AG04450 (cell line): Measurements from ENCODE around the gene EPHA4. TPM values are rescaled to one million over a fixed set of nuclear protein-coding genes. Genes with fewer than 3 reads are reported as not detected.
A peak's percentile ranks its signal among the peaks of the same experiment; 100 is the strongest.

Source experiments
- CTCF ChIA-PET: fragments of 300-600, 350-600 bp; formaldehyde crosslinking; extraction: SDS; loops from one replicate; lab custom pipeline; 2022; ENCODE audit warnings: antibody characterized with exemption, inconsistent platforms; lab: Charles Lee
- POLR2A ChIA-PET: fragments of 350-600 bp; formaldehyde crosslinking; extraction: SDS; loops from one replicate; lab custom pipeline; 2021; ENCODE audit warnings: antibody characterized with exemption, inconsistent platforms; lab: Yijun Ruan, JAX
- DNase-seq: peaks from one replicate; pipeline ENCODE4 v3.0.0-alpha.2; 2011; ENCODE audit warnings: low read depth, low spot score
- H3K27ac ChIP-seq: one replicate; pipeline ENCODE4 v1.5.1; 2012; ENCODE audit warnings: low read depth, low read length, control low read depth
- H3K27me3 ChIP-seq: one replicate; pipeline ENCODE4 v1.6.0; 2012; ENCODE audit warnings: low read length; ENCODE audit not compliant: control insufficient read depth, insufficient read depth
- H3K4me3 ChIP-seq: 2 replicates; pipeline ENCODE4 v1.5.1; 2011; ENCODE audit warnings: mild to moderate bottlenecking, low read depth, low read length, control low read depth
- H3K9me3 ChIP-seq: 2 replicates; pipeline ENCODE4 v1.5.1; 2012; ENCODE audit warnings: low read length; ENCODE audit not compliant: control insufficient read depth, insufficient read depth
- CTCF ChIP-seq: IDR thresholded peaks from 2 replicates; pipeline ENCODE4 v1.5.1; 2011; ENCODE audit warnings: low read depth, low read length, control low read depth, inconsistent platforms
- polyA plus RNA-seq: library from polyadenylated mRNA; depleted of rRNA; stranded (reverse); fragments of >200 nt; gene quantifications from 2 replicates; pipeline ENCODE4 v1.2.3, GENCODE V29; 2011

The EPHA4 gene
- polyA plus RNA-seq, 1 experiment = 37.9 TPM

- Histone ChIP-seq H3K9me3 (no peaks in the 10 kb centered on the region), H3K4me3 (no peak overlapping the region), H3K27ac (no peak overlapping the region), H3K27me3 (no peaks in the 10 kb centered on the region)
- ChIA-PET POLR2A (no interaction called here), CTCF (no interaction called here)
- no peak for TF ChIP-seq CTCF
- no peak for DNase-seq
Measured at GRCh38 chr2:221551864-221552263, 20.2 kb downstream of the EPHA4 start.

- TF ChIP-seq CTCF = no peak
- ChIA-PET POLR2A (no interaction called here), CTCF (interaction anchor here (0.7 kb wide), 1 partner anchor 11 kb away, joined by 3 read pairs; no protein-coding TSS in a partner anchor)
- Histone ChIP-seq H3K27me3 (no peaks in the 10 kb centered on the region), H3K9me3 (no peaks in the 10 kb centered on the region), H3K27ac (peak overlapping the region; percentile 23), H3K4me3 (no peak overlapping the region)
- no peak for DNase-seq
Measured at GRCh38 chr2:221549143-221549542, 23.0 kb downstream of the EPHA4 start.

GRCh38 chr2:221546505-221547225, 25.4 kb downstream of the EPHA4 start:
- no peaks in the 10 kb centered on the region for H3K9me3 ChIP-seq
- no peaks in the 10 kb centered on the region for H3K27me3 ChIP-seq
- CTCF ChIA-PET = interaction anchor here (0.6 to 0.8 kb wide), 2 partner anchors 10 to 1031 kb away, joined by 3 read pairs; no protein-coding TSS in a partner anchor
- no peak overlapping the region for H3K27ac ChIP-seq
- DNase-seq = no peak
- POLR2A ChIA-PET = interaction anchor here (0.6 kb wide), 1 partner anchor 878 kb away, joined by 3 read pairs; no protein-coding TSS in a partner anchor
- no peak for TF ChIP-seq CTCF
- H3K4me3 ChIP-seq = no peak overlapping the region

GRCh38 chr2:221541131-221541735, 30.9 kb downstream of the EPHA4 start:
- no peak for TF ChIP-seq CTCF
- no peaks in the 10 kb centered on the region for H3K27me3 ChIP-seq
- no peak overlapping the region for H3K4me3 ChIP-seq
- CTCF ChIA-PET = interaction anchor here (0.6 kb wide), 1 partner anchor 852 kb away, joined by 3 read pairs; no protein-coding TSS in a partner anchor
- no peak overlapping the region for H3K27ac ChIP-seq
- H3K9me3 ChIP-seq = no peaks in the 10 kb centered on the region
- DNase-seq = no peak
- POLR2A ChIA-PET = no interaction called here

GRCh38 chr2:221539246-221539645, 32.9 kb downstream of the EPHA4 start:
- H3K27me3 ChIP-seq = no peaks in the 10 kb centered on the region
- no peak overlapping the region for H3K27ac ChIP-seq
- ChIA-PET CTCF (no interaction called here), POLR2A (no interaction called here)
- H3K9me3 ChIP-seq = no peaks in the 10 kb centered on the region
- DNase-seq = no peak
- no peak for TF ChIP-seq CTCF
- no peak overlapping the region for H3K4me3 ChIP-seq
